Keratinocyte (primary cell): ENCODE results near the gene TSPAN16. TPM values are rescaled to one million over a fixed set of nuclear protein-coding genes. Genes with fewer than 3 reads are reported as not detected.

Experiments used
- DNase-seq: peaks from one replicate; pipeline ENCODE4 v3.0.0-alpha.2; 2011; ENCODE audit warnings: low read depth, missing footprints, low spot score
- FAIRE-seq: peaks from 2 replicates; lab custom pipeline; 2011; peaks lifted over from hg19 to GRCh38; lab: Jason Lieb, UNC
- H2AFZ ChIP-seq: 2 replicates; pipeline ENCODE4 v1.6.0; 2012; ENCODE audit warnings: low read length, control low read depth, inconsistent platforms; ENCODE audit not compliant: control insufficient read depth
- H3K27ac ChIP-seq: 2 replicates; pipeline ENCODE4 v1.5.1; 2011; ENCODE audit warnings: low read length; ENCODE audit not compliant: control insufficient read depth, insufficient read depth
- H3K27me3 ChIP-seq: 3 replicates; pipeline ENCODE4 v1.6.0; 2011; ENCODE audit warnings: low read length; ENCODE audit not compliant: control insufficient read depth, insufficient read depth; ENCODE audit errors: extremely low read depth
- H3K36me3 ChIP-seq, 2 experiments: 2 replicates in 1 of 2; 3 replicates in 1 of 2; pipeline ENCODE4 v1.5.1; 2011; ENCODE audit warnings: low read length in 2 of 2, mild to moderate bottlenecking in 1 of 2; ENCODE audit not compliant: control insufficient read depth in 2 of 2, insufficient read depth in 2 of 2; ENCODE audit errors: extremely low read depth in 1 of 2
- H3K4me1 ChIP-seq: 3 replicates; pipeline ENCODE4 v1.5.1; 2011; ENCODE audit warnings: low read length; ENCODE audit not compliant: control insufficient read depth, insufficient read depth; ENCODE audit errors: extremely low read depth
- H3K4me2 ChIP-seq: 3 replicates; pipeline ENCODE4 v1.6.0; 2011; ENCODE audit warnings: low read depth, low read length; ENCODE audit not compliant: control insufficient read depth, insufficient read depth; ENCODE audit errors: extremely low read depth
- H3K4me3 ChIP-seq, 3 experiments: fragments of 200-600 bp in 1 of 3; sonication (generic) in 1 of 3; 2 replicates in 2 of 3; 3 replicates in 1 of 3; pipeline ENCODE4 v1.5.1; 2011 to 2016; ENCODE audit warnings: low read length in 3 of 3, mild to moderate bottlenecking in 3 of 3, control low read depth in 2 of 3, inconsistent platforms in 1 of 3, low read depth in 1 of 3, mixed read lengths in 1 of 3, mixed run types in 1 of 3, moderate library complexity in 1 of 3; ENCODE audit not compliant: control insufficient read depth in 2 of 3, insufficient read depth in 2 of 3; ENCODE audit errors: extremely low read depth in 1 of 3
- H3K79me2 ChIP-seq: 2 replicates; pipeline ENCODE4 v1.6.0; 2012; ENCODE audit warnings: low read length; ENCODE audit not compliant: control insufficient read depth, insufficient read depth
- H3K9ac ChIP-seq: 3 replicates; pipeline ENCODE4 v1.6.0; 2011; ENCODE audit warnings: low read length; ENCODE audit not compliant: control insufficient read depth, insufficient read depth; ENCODE audit errors: extremely low read depth
- H3K9me1 ChIP-seq: 3 replicates; pipeline ENCODE4 v1.6.0; 2011; ENCODE audit warnings: low read length; ENCODE audit not compliant: control insufficient read depth, insufficient read depth; ENCODE audit errors: extremely low read depth
- H3K9me3 ChIP-seq: 2 replicates; pipeline ENCODE4 v1.5.1; 2012; ENCODE audit warnings: low read depth, low read length; ENCODE audit not compliant: control insufficient read depth
- H4K20me1 ChIP-seq: 3 replicates; pipeline ENCODE4 v1.6.0; 2011; ENCODE audit warnings: low read length; ENCODE audit not compliant: control insufficient read depth, insufficient read depth; ENCODE audit errors: extremely low read depth
- EZH2 ChIP-seq: IDR thresholded peaks from one replicate; pipeline ENCODE4 v1.6.1; 2012; ENCODE audit warnings: inconsistent platforms, mild to moderate bottlenecking, low read length, moderate library complexity
- dilution Hi-C: fragments of 300-500 bp; cut with MboI; formaldehyde crosslinking; loops from one replicate; pipeline ENCODE4 v1.7.0; 2020; ENCODE audit warnings: low sequenced_read_pairs; ENCODE audit not compliant: extremely low pct_ligation_motif_present
- polyA plus RNA-seq, 5 experiments: library from polyadenylated mRNA; depleted of rRNA in 3 of 5; stranded (reverse) in 3 of 5; stranded (forward) in 1 of 5; unstranded in 1 of 5; fragments of >200 nt; gene quantifications; 1 replicate in 1 of 5; 2 replicates in 3 of 5; 3 replicates in 1 of 5; pipeline versions ENCODE4 v1.2.1 to v1.2.3, GENCODE V29; 2011 to 2012; ENCODE audit warnings: missing spikeins in 2 of 5, low read depth in 1 of 5, low replicate concordance in 1 of 5
- TF ChIP-seq, protein P1 (sequence below), 3 experiments: IDR thresholded peaks in 1 of 3; conservative IDR thresholded peaks in 1 of 3; optimal IDR thresholded peaks in 1 of 3; 2 replicates in 2 of 3; 3 replicates in 1 of 3; pipeline versions ENCODE3 to v1.5.1; 2011; ENCODE audit warnings: low read length in 3 of 3, mild to moderate bottlenecking in 3 of 3, moderate library complexity in 2 of 3, control low read depth in 1 of 3, inconsistent platforms in 1 of 3; ENCODE audit not compliant: insufficient read depth in 2 of 3; ENCODE audit errors: extremely low read depth in 1 of 3

TSPAN16 gene
- polyA plus RNA-seq, 1 donor (not counting 4 experiments of a cell fraction or from before 2014, with no cell fraction given): not detected

DNA sequence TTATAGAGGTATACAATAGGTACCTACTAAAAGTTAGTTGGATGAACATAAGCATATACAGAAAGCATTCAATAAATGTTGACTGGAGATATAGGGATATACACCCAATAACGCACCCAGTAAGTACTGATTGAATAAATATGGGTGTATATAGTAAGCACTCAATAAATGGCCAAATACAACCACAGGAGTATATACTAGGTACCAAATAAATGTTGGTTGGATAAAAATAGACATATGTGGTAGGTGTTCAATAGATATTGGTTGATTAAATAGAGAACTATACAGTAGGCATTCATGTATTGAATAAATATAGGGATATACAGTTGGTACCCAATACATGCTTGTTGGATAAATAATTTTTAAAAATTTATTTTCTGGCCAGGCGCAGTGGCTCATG, 47.1 kb upstream of the TSPAN16 start:
- H3K4me2 ChIP-seq: no peak overlapping the region
- no peak for TF ChIP-seq EZH2
- TF ChIP-seq, protein P1, sequence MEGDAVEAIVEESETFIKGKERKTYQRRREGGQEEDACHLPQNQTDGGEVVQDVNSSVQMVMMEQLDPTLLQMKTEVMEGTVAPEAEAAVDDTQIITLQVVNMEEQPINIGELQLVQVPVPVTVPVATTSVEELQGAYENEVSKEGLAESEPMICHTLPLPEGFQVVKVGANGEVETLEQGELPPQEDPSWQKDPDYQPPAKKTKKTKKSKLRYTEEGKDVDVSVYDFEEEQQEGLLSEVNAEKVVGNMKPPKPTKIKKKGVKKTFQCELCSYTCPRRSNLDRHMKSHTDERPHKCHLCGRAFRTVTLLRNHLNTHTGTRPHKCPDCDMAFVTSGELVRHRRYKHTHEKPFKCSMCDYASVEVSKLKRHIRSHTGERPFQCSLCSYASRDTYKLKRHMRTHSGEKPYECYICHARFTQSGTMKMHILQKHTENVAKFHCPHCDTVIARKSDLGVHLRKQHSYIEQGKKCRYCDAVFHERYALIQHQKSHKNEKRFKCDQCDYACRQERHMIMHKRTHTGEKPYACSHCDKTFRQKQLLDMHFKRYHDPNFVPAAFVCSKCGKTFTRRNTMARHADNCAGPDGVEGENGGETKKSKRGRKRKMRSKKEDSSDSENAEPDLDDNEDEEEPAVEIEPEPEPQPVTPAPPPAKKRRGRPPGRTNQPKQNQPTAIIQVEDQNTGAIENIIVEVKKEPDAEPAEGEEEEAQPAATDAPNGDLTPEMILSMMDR (optimal IDR thresholded peaks at IDR 0.05 in 1 of 3, IDR thresholded peaks at IDR 0.05 in 1 of 3, conservative IDR thresholded peaks at IDR 0.05 in 1 of 3; ENCODE audit: extremely low read depth in 1 of 3, insufficient read depth in 2 of 3, low read length in 3 of 3): no peak
- H3K79me2 ChIP-seq: no peaks in the 10 kb centered on the region
- H3K9me1 ChIP-seq: no peaks in the 10 kb centered on the region
- dilution Hi-C loops: no loop called here
- DNase-seq: no peak
- no peak overlapping the region for H3K27ac ChIP-seq
- no peak overlapping the region for H3K9ac ChIP-seq
- H3K36me3 ChIP-seq: peaks cover 15 to 35% of the 10 kb centered on the region in 2 experiments
- no peaks in the 10 kb centered on the region for H4K20me1 ChIP-seq
- no peak for FAIRE-seq
- H3K9me3 ChIP-seq: no peaks in the 10 kb centered on the region
- no peaks in the 10 kb centered on the region for H3K27me3 ChIP-seq
- H2AFZ ChIP-seq: no peak overlapping the region
- H3K4me1 ChIP-seq: no peaks in the 10 kb centered on the region
- no peak overlapping the region for H3K4me3 ChIP-seq

GRCh38 chr19:11251217-11251616, 44.7 kb upstream of the TSPAN16 start:
- peaks cover 13 to 31% of the 10 kb centered on the region in 2 experiments for H3K36me3 ChIP-seq
- H3K79me2 ChIP-seq: no peaks in the 10 kb centered on the region
- dilution Hi-C loops: no loop called here
- FAIRE-seq (no peak), DNase-seq (no peak)
- H4K20me1 ChIP-seq: no peaks in the 10 kb centered on the region
- H3K27ac ChIP-seq: no peak overlapping the region
- H3K4me3 ChIP-seq: no peak overlapping the region
- H3K27me3 ChIP-seq: no peaks in the 10 kb centered on the region
- no peak overlapping the region for H2AFZ ChIP-seq
- TF ChIP-seq EZH2: no peak
- TF ChIP-seq, protein P1 (optimal IDR thresholded peaks at IDR 0.05 in 1 of 3, IDR thresholded peaks at IDR 0.05 in 1 of 3, conservative IDR thresholded peaks at IDR 0.05 in 1 of 3; ENCODE audit: extremely low read depth in 1 of 3, insufficient read depth in 2 of 3, low read length in 3 of 3): no peak
- H3K9ac ChIP-seq: no peak overlapping the region
- no peaks in the 10 kb centered on the region for H3K9me3 ChIP-seq
- H3K9me1 ChIP-seq: no peaks in the 10 kb centered on the region
- no peaks in the 10 kb centered on the region for H3K4me1 ChIP-seq
- no peak overlapping the region for H3K4me2 ChIP-seq
